Muscle layer of duodenum (tissue), 2 donors: ENCODE data around the gene RBL1.
"Not testable (repeated sequence)": the region's sequence is repeated elsewhere in the genome, so short reads cannot be mapped to it uniquely, and the experiment has no call there.

Experiments used
- H3K27ac ChIP-seq: one replicate; pipeline ENCODE4 v1.7.0; 2013; ENCODE audit warnings: mild to moderate bottlenecking, low read length
- H3K27me3 ChIP-seq: one replicate; pipeline ENCODE4 v1.7.0; 2013; ENCODE audit warnings: low read depth, mild to moderate bottlenecking, control low read depth, low read length
- H3K36me3 ChIP-seq, 2 donors: one replicate each; pipeline ENCODE4 v1.7.0; 2013; ENCODE audit warnings: low read length in 2 of 2, control low read depth in 1 of 2, mild to moderate bottlenecking in 1 of 2; ENCODE audit not compliant: insufficient read depth in 2 of 2, control insufficient read depth in 1 of 2
- H3K4me1 ChIP-seq, 2 donors: one replicate each; pipeline ENCODE4 v1.7.0; 2013; ENCODE audit warnings: low read length in 2 of 2, mild to moderate bottlenecking in 2 of 2, control low read depth in 1 of 2, moderate library complexity in 1 of 2; ENCODE audit not compliant: insufficient read depth in 2 of 2, control insufficient read depth in 1 of 2
- H3K4me3 ChIP-seq, 2 donors: one replicate each; pipeline ENCODE4 v1.7.0; 2013; ENCODE audit warnings: low read length in 2 of 2, low read depth in 1 of 2, mild to moderate bottlenecking in 1 of 2
- H3K9me3 ChIP-seq, 2 donors: one replicate each; pipeline ENCODE4 v1.7.0; 2013; ENCODE audit warnings: low read length in 2 of 2, control low read depth in 1 of 2, mild to moderate bottlenecking in 1 of 2; ENCODE audit not compliant: control insufficient read depth in 1 of 2
- donor health status: healthy.

RBL1 gene

GRCh38 chr20:36991703-36992102 lies 104.1 kb downstream of the RBL1 start:
- no peak overlapping the region for H3K27ac ChIP-seq
- no peaks in the 10 kb centered on the region for H3K27me3 ChIP-seq
- H3K36me3 ChIP-seq: peaks cover 0 to 5% of the 10 kb centered on the region in 2 donors
- H3K9me3 ChIP-seq: peaks cover 0 to 3% of the 10 kb centered on the region in 2 donors
- H3K4me1 ChIP-seq: no peaks in the 10 kb centered on the region
- no peak overlapping the region for H3K4me3 ChIP-seq

- Histone ChIP-seq H3K36me3 (no peaks in the 10 kb centered on the region), H3K27ac (no peak overlapping the region), H3K27me3 (no peaks in the 10 kb centered on the region), H3K4me1 (no peaks in the 10 kb centered on the region), H3K4me3 (no peak overlapping the region), H3K9me3 (peaks cover 0 to 3% of the 10 kb centered on the region in 2 donors)
Observed at GRCh38 chr20:36989797-36990196, 106.0 kb downstream of the RBL1 start.

- Histone ChIP-seq H3K4me3 (no peak overlapping the region), H3K36me3 (no peaks in the 10 kb centered on the region), H3K9me3 (peaks cover 0 to 3% of the 10 kb centered on the region in 2 donors), H3K4me1 (no peaks in the 10 kb centered on the region), H3K27ac (no peak overlapping the region), H3K27me3 (no peaks in the 10 kb centered on the region)
Observed at GRCh38 chr20:36988494-36988966, 107.3 kb downstream of the RBL1 start.

DNA sequence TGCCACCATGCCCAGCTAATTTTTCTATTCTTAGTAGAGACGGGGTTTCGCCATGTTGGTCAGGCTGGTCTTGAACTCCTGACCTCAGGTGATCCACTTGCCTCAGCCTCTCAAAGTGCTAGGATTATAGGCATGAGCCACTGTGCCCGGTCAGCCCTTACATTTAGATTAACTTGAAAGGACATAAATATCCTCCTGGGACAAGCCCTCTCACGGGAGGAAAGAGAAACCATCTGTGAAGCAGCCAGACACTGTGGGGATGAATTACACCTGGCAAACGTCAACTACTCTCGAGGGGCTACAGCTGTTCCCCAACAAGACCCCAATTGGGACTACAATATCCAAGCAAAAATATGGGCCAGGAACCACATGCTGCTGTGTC lies 111.5 kb downstream of the RBL1 start:
- H3K4me1 ChIP-seq: no peaks in the 10 kb centered on the region
- H3K27ac ChIP-seq: no peak overlapping the region
- no peaks in the 10 kb centered on the region for H3K36me3 ChIP-seq
- no peaks in the 10 kb centered on the region for H3K27me3 ChIP-seq
- no peak overlapping the region for H3K4me3 ChIP-seq
- H3K9me3 ChIP-seq: no peaks in the 10 kb centered on the region

DNA sequence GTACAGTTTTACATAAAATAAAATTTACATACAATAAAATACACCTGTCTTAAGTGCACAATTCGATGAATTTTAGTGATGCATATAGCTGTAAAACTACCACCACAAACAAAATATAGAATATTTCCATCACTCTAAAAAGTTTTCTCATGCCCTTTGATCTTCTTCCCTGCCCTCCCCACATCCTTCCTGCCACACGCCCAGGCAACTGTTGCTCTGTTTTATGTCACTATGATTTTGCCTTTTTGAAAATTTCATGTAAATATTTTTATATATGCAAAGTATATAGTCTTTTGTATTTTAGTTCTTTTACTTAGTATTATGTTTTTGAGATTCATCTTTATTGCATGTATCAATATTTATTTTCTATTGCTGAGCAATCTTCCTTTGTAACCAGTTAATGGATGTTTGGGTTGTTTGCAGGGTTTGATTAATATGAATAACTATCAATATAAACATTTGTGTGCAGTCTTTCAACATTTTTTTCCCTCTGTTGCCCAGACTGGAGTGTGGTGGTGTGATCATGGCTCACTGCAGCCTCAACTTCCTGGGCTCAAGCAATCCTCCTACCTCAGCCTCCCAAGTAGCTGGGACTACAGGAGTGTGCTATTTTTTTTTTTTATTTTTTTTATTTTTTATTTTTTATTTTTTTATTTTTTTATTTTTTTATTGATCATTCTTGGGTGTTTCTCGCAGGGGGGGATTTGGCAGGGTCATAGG lies 120.5 kb downstream of the RBL1 start:
- Histone ChIP-seq H3K27ac (no peak overlapping the region), H3K27me3 (no peaks in the 10 kb centered on the region), H3K36me3 (no peaks in the 10 kb centered on the region), H3K9me3 (no peaks in the 10 kb centered on the region), H3K4me1 (no peaks in the 10 kb centered on the region), H3K4me3 (no peak overlapping the region)

GRCh38 chr20:36974660-36975059 lies 121.1 kb downstream of the RBL1 start:
- no peaks in the 10 kb centered on the region for H3K27me3 ChIP-seq
- no peak overlapping the region for H3K4me3 ChIP-seq
- H3K27ac ChIP-seq: no peak overlapping the region
- H3K36me3 ChIP-seq: no peaks in the 10 kb centered on the region
- H3K9me3 ChIP-seq: no peaks in the 10 kb centered on the region
- no peaks in the 10 kb centered on the region for H3K4me1 ChIP-seq

DNA sequence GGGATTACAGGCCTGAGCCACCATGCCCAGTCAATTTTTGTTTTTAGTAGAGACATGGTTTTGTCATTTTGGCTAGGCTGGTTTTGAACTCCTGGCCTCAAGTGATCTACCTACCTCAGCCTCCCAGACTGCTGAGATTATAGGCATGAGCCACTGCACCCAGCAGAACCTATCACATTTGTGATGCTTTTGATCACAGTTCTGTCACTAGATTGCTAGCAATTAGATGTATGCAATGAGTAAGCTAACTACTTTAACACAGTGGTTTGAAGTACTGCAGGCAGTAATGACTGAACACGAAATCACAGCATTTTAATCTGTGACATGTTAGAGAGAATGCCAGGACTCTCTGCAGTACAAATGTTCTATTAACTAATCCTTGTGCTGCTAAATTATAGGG lies 124.7 kb downstream of the RBL1 start:
- H3K9me3 ChIP-seq: no peaks in the 10 kb centered on the region
- no peak overlapping the region for H3K4me3 ChIP-seq
- H3K36me3 ChIP-seq: no peaks in the 10 kb centered on the region
- no peaks in the 10 kb centered on the region for H3K4me1 ChIP-seq
- no peaks in the 10 kb centered on the region for H3K27me3 ChIP-seq
- no peak overlapping the region for H3K27ac ChIP-seq

DNA sequence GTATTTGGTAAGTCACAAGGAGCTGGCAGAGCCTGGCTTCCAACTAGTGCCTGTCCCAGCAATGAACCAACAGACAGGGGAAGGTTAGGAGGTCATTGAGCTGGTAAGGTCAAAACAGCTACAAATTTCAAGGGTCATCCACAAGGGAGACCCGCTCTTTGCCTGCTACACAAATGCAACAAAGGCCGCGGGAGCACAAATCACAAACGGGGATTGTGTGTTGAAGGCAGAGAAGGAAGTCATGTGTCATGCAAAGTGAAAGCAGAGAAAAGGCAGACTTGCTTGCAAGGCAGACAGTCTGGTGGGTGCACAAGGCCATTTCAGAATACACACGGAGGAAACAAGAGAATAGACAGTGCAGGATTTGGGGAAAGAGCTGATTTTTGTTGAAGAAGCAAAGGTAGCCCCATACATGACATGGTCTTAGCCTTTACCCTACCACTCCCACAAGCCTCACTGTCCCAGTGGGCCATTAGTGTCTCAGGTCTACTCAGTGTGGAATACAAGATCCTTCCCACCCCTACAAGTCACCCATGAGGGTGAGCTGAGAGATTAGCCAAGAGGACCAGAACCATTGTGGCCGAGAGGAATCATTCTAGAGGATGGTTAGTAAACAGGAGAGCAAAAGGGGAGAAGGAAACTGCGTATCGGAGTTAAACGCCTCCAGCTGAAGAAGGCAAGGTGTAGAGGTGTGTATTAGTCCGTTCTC lies 126.2 kb downstream of the RBL1 start:
- H3K4me1 ChIP-seq: no peaks in the 10 kb centered on the region
- no peak overlapping the region for H3K4me3 ChIP-seq
- no peaks in the 10 kb centered on the region for H3K9me3 ChIP-seq
- H3K27me3 ChIP-seq: no peaks in the 10 kb centered on the region
- peak overlapping the region; percentile 24 for H3K27ac ChIP-seq
- no peaks in the 10 kb centered on the region for H3K36me3 ChIP-seq

DNA sequence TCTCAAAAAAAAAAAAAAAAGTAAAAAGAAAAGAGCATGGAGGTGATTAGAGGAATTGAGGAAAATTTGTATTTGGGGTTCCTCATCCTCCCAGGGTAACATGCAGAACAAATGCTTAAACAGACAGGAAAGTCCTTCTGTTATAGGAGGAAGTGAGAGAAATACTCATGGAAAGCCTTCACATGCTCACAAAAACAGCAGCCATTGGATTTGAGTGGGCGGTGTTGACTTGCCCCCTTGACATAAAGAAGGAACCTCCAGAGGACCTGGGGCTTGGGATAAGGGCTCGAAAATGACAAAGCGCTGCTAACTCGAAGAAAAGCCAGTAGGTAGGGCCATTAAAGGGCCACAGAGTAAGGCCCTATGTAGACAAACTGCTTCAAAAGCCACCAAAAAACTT lies 126.7 kb downstream of the RBL1 start:
- peak overlapping the region; percentile 24 for H3K27ac ChIP-seq
- H3K36me3 ChIP-seq: no peaks in the 10 kb centered on the region
- H3K4me1 ChIP-seq: no peaks in the 10 kb centered on the region
- H3K27me3 ChIP-seq: no peaks in the 10 kb centered on the region
- no peaks in the 10 kb centered on the region for H3K9me3 ChIP-seq
- no peak overlapping the region for H3K4me3 ChIP-seq

GRCh38 chr20:36967636-36968035 lies 128.2 kb downstream of the RBL1 start:
- Histone ChIP-seq H3K4me3 (no peak overlapping the region), H3K27me3 (no peaks in the 10 kb centered on the region), H3K9me3 (peaks cover 0 to 2% of the 10 kb centered on the region in 2 donors), H3K4me1 (no peaks in the 10 kb centered on the region), H3K27ac (no peak overlapping the region), H3K36me3 (no peaks in the 10 kb centered on the region)

DNA sequence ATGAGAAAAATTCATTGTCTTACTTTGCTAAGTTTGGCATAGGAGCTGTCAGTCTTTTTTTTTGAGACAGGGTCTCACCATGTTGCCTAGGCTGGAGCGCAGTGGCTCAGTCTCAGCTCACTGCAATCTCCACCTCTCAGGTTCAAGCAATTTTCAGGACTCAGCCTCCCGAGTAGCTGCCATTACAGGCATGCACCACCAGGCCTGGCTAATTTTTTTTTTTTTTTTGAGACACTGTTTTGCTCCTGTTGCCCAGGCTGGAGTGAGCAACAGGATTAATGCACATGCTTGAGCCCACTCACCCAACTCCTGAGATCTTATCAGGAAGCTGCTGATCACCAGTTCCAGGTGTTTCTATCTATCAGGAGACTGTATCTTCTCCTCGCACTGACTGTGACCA lies 128.8 kb downstream of the RBL1 start:
- H3K9me3 ChIP-seq, H3K4me3 ChIP-seq, H3K27ac ChIP-seq, H3K36me3 ChIP-seq, H3K27me3 ChIP-seq, H3K4me1 ChIP-seq: not testable (repeated sequence)
